SK-N-MC (cell line): Measurements from ENCODE around the gene TPSG1.

Experiments used
- EZH2 ChIP-seq: fragments of 200-600 bp; sonication (generic); IDR thresholded peaks from one replicate; pipeline ENCODE4 v1.6.1; 2017; ENCODE audit warnings: antibody characterized with exemption
- POLR2AphosphoS5 ChIP-seq: IDR thresholded peaks from 2 replicates; pipeline ENCODE4 v1.6.1; 2012; ENCODE audit warnings: mild to moderate bottlenecking, low read depth, low read length, borderline replicate concordance

- no peak for TF ChIP-seq POLR2AphosphoS5
- no peak for TF ChIP-seq EZH2
Observed at GRCh38 chr16:1256874-1257322, 31.8 kb upstream of the TPSG1 start.
